GM12874 (cell line): ENCODE data around the gene DGKH.

ENCODE experiments used
- CTCF ChIP-seq: IDR thresholded peaks from 2 replicates; pipeline ENCODE4 v1.5.1; 2011; ENCODE audit warnings: low read depth, mild to moderate bottlenecking, control low read depth, low read length, moderate library complexity; ENCODE audit not compliant: insufficient read depth

The DGKH gene

GRCh38 chr13:42119041-42119440 lies 70.6 kb downstream of the DGKH start:
- no peak for TF ChIP-seq CTCF

DNA sequence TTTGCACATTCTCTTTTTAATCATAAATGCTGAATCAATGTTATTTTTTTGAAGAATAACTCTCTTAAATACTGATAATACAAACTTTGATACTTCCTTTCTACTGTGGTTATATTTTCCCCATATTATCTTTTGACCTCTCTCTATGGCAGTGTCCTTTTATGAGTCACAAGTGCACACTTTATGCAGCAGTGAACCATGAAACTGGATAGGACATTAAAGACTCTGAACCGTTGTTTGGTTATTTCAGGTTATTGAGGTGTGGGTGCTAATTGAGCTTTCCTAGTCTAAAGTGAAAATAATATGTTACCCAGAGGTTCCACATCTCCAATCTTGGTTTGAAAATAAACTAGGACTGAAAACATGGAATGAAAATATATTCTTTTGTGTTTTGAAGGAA lies 71.4 kb downstream of the DGKH start:
- TF ChIP-seq CTCF: no peak

DNA sequence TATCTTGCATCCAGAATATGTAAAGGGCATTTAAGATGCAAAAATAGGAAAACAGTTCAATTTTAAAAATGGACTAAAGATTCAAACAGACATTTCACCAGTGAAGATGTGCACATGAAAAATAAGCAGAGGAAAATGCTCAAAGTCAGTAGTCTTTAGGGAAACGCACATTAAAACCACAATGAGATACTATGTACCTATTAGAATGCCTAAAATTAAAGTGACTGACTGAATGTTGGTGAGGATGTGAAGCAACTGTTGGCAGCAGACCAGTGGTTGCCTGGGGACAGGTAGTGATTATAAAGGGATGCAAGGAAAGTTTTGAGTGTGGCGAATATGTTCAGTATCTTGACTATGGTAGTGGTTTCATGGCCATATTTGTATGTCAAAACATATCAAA lies 75.2 kb downstream of the DGKH start:
- no peak for TF ChIP-seq CTCF

DNA sequence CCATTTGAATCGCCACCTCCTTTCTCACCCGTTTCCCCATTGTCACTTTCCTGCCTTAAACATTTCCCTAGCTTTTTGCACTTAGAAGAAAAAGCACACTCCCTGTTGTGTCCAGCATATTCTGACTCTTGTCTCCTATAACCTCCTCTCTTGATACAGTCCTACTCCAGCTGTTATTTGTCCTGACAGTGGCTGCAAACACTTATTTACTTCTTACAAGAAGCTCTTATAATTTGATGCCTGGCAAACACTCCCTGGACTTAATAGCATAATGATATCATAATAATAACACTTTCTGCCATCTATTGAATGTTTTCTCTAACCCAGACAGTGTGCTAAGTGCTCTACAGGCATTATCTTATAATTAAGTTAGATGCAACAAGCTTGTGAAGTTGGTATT lies 76.6 kb downstream of the DGKH start:
- no peak for TF ChIP-seq CTCF

DNA sequence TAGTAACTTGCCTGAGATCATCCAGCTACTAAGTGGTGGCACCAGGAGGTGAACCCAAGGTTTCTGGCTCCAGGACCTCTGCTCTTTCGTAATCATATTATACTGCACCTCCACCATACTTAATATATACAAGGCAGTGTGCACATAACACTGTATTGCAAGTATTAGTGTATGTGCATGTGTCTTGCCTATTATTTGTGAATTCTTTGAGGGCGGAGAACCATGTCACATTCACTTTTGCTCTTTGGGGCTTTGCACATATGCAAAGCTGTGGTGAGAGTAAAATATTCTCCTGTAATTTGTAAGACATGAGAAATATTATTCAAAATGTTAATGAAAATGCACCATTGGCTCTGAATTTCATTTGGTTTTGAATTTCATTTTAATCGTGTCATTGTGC lies 78.6 kb downstream of the DGKH start:
- no peak for TF ChIP-seq CTCF

- no peak for TF ChIP-seq CTCF
Measured at GRCh38 chr13:42129033-42129432, 80.6 kb downstream of the DGKH start.

DNA sequence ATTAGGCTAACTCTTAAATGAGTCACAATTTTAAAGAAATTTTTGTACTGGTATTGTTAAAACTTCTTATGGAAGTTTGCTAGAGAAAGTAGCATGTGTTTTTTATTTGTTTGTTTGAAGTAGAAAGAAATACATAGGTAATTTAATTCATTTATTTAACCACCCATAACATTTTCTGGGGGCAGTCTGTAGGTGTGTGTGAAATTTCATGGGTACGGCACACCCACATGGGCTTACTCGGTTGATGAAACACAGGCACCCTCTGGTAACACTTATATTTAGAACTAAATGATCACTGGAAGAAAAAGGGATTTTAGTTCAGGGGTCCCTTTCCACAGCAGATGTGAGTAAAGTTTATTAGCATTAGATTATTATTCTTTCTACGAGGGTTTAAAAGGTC lies 88.1 kb downstream of the DGKH start:
- TF ChIP-seq CTCF: no peak

GRCh38 chr13:42137856-42138537 lies 89.5 kb downstream of the DGKH start:
- no peak for TF ChIP-seq CTCF
